ENCODE results near the gene SLC24A4.
"Not testable (repeated sequence)": the region's sequence is repeated elsewhere in the genome, so short reads cannot be mapped to it uniquely, and the experiment has no call there.

The SLC24A4 gene

GRCh38 chr14:92519246-92520101, 196.5 kb downstream of the SLC24A4 start:
- DNase-seq (ENCODE audit: low read depth, low spot score): no peak

GRCh38 chr14:92520102-92521057, 197.4 kb downstream of the SLC24A4 start:
- DNase-seq (ENCODE audit: low read depth, low spot score): no peak

GRCh38 chr14:92521058-92521415, 198.1 kb downstream of the SLC24A4 start:
- DNase-seq (ENCODE audit: low read depth, low spot score): no peak

GRCh38 chr14:92523752-92524151, 200.8 kb downstream of the SLC24A4 start:
- DNase-seq (ENCODE audit: low read depth, low spot score): no peak

- no peak for DNase-seq (ENCODE audit: low read depth, low spot score)
These were observed 201.7 kb downstream of the SLC24A4 start for GRCh38 chr14:92524602-92525185.

- DNase-seq (ENCODE audit: low read depth, low spot score): no peak
These were observed 202.5 kb downstream of the SLC24A4 start for GRCh38 chr14:92525322-92526095.

GRCh38 chr14:92527721-92528120, 204.8 kb downstream of the SLC24A4 start:
- no peak for DNase-seq (ENCODE audit: low read depth, low spot score)

- no peak for DNase-seq (ENCODE audit: low read depth, low spot score)
These were observed 205.6 kb downstream of the SLC24A4 start for GRCh38 chr14:92528486-92529100.

GRCh38 chr14:92529903-92530302, 206.9 kb downstream of the SLC24A4 start:
- DNase-seq (ENCODE audit: low read depth, low spot score): no peak

- DNase-seq (ENCODE audit: low read depth, low spot score): no peak
These were observed 208.3 kb downstream of the SLC24A4 start for GRCh38 chr14:92531106-92531873.

GRCh38 chr14:92532490-92533163, 209.7 kb downstream of the SLC24A4 start:
- no peak for DNase-seq (ENCODE audit: low read depth, low spot score)

- no peak for DNase-seq (ENCODE audit: low read depth, low spot score)
These were observed 212.1 kb downstream of the SLC24A4 start for GRCh38 chr14:92534932-92535643.

GRCh38 chr14:92536231-92536630, 213.3 kb downstream of the SLC24A4 start:
- DNase-seq (ENCODE audit: low read depth, low spot score): not testable (repeated sequence)

GRCh38 chr14:92538412-92538985, 215.5 kb downstream of the SLC24A4 start:
- no peak for DNase-seq (ENCODE audit: low read depth, low spot score)

GRCh38 chr14:92539419-92539818, 216.5 kb downstream of the SLC24A4 start:
- no peak for DNase-seq (ENCODE audit: low read depth, low spot score)

GRCh38 chr14:92539875-92540274, 216.9 kb downstream of the SLC24A4 start:
- no peak for DNase-seq (ENCODE audit: low read depth, low spot score)

GRCh38 chr14:92540472-92541048, 217.6 kb downstream of the SLC24A4 start:
- peak; percentile 97 for DNase-seq (ENCODE audit: low read depth, low spot score)

Data from brain pericyte (primary cell).